ENCODE results near the gene NPAS3. TPM values are rescaled to one million over a fixed set of nuclear protein-coding genes. Genes with fewer than 3 reads are reported as not detected.

NPAS3 gene
- total and polyA plus RNA-seq, 7 donors, result 0.04 to 1.5 (median 0.39) TPM

DNA sequence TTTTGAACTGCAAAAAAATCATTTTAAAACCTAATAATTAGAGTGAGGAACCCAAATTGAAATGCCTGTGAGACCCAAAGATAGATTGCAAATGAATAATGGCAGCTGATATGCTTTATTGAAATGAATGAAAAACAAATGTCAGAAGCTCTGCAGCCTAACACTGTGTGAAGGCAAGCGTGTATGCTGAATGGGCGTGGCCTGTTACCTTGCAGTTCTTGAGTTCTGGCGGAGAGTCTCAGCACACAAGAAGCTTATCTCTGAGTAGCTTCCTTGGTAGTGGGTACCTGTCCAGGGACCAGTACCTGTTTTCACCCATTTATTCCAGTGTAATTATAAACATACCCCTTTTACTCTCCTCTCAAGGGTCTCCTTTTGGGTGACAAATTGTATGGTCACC is 341.2 kb downstream of the NPAS3 start:
- no peak for DNase-seq
- ATAC-seq, result no peak
- TF ChIP-seq, protein P1, sequence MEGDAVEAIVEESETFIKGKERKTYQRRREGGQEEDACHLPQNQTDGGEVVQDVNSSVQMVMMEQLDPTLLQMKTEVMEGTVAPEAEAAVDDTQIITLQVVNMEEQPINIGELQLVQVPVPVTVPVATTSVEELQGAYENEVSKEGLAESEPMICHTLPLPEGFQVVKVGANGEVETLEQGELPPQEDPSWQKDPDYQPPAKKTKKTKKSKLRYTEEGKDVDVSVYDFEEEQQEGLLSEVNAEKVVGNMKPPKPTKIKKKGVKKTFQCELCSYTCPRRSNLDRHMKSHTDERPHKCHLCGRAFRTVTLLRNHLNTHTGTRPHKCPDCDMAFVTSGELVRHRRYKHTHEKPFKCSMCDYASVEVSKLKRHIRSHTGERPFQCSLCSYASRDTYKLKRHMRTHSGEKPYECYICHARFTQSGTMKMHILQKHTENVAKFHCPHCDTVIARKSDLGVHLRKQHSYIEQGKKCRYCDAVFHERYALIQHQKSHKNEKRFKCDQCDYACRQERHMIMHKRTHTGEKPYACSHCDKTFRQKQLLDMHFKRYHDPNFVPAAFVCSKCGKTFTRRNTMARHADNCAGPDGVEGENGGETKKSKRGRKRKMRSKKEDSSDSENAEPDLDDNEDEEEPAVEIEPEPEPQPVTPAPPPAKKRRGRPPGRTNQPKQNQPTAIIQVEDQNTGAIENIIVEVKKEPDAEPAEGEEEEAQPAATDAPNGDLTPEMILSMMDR (IDR thresholded peaks at IDR 0.05), result no peak
- Histone ChIP-seq H3K4me3 (no peak overlapping the region), H3K27me3 (ENCODE audit: insufficient read depth in 3 of 3, low read length in 2 of 3) (no peaks in the 10 kb centered on the region), H3K36me3 (ENCODE audit: insufficient read depth in 1 of 2, low read depth in 1 of 2) (no peaks in the 10 kb centered on the region), H3K27ac (no peak overlapping the region), H3K4me1 (peaks cover 3% of the 10 kb centered on the region), H3K9me3 (no peaks in the 10 kb centered on the region)
- 96 to 100% (median 98%) methylated on average over 3 of the region's 3 CpGs for WGBS, 3 donors
- intact Hi-C loops (cut with DNase I), result no loop called here

DNA sequence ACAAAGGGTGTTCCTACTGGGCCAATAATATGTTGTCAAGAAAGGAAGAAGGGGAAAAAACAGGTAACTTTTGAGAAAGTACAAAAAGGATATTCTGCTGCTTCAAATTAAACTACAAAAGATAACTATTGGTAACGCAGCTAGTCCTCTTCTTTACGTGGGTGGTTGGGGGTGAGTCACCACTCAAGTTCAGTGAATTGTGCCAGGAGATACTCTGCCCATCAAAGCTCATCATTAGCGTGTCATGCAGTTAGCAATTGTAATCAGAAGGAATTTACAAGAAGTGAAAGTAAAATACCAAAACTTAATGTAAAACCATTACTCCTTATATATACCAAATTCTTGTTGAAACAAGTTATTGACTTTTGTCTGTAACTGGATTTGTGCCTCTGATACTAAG is 342.0 kb downstream of the NPAS3 start:
- Histone ChIP-seq H3K4me3 (no peak overlapping the region), H3K36me3 (ENCODE audit: insufficient read depth in 1 of 2, low read depth in 1 of 2) (no peaks in the 10 kb centered on the region), H3K4me1 (peaks cover 3% of the 10 kb centered on the region), H3K9me3 (no peaks in the 10 kb centered on the region), H3K27ac (no peak overlapping the region), H3K27me3 (ENCODE audit: insufficient read depth in 3 of 3, low read length in 2 of 3) (no peaks in the 10 kb centered on the region)
- 54 to 73% (median 56%) methylated on average over 3 of the region's 3 CpGs for WGBS, 3 donors
- intact Hi-C loops (cut with DNase I), result no loop called here
- TF ChIP-seq, protein P1 (IDR thresholded peaks at IDR 0.05), result no peak
- DNase-seq (no peak), ATAC-seq (no peak)

DNA sequence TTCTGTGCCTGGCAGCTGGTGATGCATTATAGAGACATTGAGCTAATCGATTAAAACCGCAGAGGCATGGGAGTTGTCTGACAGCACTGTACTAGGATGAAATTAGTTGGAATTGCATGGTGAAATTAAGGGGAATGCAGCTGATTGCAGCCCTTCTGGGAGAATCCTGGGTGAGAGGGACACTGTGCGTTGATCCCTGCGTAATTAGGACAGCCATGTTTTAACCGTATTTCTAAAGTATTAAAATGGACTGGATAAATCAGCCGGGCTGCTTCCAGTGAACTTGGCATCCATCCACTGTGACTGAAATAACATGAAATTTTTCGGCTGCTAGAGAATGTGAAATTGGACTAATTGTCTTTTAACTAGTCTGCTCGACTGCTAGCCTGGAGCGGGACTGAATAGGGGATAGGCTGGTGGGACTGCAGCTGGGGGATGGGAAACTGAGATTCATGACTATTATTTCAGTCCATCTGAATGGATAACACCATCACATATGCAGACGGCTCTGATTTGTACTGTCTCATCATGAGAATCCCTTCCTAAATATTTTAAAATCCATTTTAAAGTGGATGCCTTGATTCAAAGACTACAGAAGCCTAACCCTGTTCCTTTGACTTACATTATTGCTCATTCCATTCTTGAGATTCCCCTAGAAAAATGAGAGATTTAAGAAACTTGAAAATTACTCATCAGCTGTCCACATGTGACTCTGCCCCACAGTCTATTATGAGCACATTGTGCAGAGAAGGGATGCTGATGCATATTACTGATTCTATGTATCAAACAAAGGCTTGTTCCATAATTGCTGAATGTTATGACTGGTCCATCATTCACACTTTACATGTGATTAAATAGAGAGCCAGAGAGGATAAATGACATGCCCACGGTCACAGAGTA is 343.9 kb downstream of the NPAS3 start:
- 29 to 37% (median 31%) methylated on average over 11 of the region's 11 CpGs for WGBS, 3 donors

DNA sequence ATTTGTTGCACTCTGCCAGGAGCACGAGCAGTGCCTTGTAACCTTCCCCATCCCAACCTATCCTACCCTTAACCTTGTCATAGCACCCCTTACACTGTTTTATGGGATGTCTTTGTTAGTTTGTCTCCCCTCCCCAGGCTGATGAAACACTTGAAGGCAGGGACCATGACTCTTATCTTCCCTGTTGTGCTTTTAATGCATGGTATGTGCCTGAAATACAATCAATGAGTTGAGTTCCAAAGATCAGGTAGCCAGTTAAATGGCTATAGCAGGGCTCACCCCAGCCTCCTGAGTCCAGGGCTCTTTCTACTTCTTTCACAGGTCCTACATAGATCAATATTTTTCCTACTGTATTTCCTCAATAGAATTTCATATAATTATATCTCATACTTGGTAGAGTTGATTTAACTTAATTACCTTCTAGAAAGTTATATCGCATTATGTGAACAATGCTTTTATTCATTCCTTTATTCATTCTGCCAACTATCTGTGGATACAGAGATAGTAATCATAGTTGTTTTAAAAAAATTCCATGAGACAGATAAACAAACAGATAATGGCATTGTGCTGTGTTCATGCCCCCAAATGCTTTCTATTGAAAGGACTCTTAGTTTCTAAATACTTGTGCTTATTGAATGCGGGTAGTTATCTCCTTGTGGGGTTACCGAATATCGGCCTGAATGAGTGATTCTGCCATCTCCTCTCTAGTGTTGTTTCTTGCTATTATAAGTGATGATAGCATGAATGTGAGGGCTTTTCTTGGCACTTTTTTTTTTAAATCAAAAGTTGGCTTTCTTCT is 347.4 kb downstream of the NPAS3 start:
- Histone ChIP-seq H3K27ac (no peak overlapping the region), H3K9me3 (no peaks in the 10 kb centered on the region), H3K4me1 (peaks cover 3% of the 10 kb centered on the region), H3K4me3 (no peak overlapping the region), H3K27me3 (ENCODE audit: insufficient read depth in 3 of 3, low read length in 2 of 3) (no peaks in the 10 kb centered on the region), H3K36me3 (ENCODE audit: insufficient read depth in 1 of 2, low read depth in 1 of 2) (no peaks in the 10 kb centered on the region)
- intact Hi-C loops (cut with DNase I), result no loop called here
- no peak for ATAC-seq
- WGBS, 3 donors, result 96 to 98% (median 97%) methylated on average over 5 of the region's 5 CpGs
- no peak for DNase-seq
- TF ChIP-seq, protein P1 (IDR thresholded peaks at IDR 0.05), result no peak

More for the DNA sequence above, 343.9 kb downstream of the NPAS3 start:
- DNase-seq, result no peak
- Histone ChIP-seq H3K4me1 (peaks cover 3% of the 10 kb centered on the region), H3K9me3 (no peaks in the 10 kb centered on the region), H3K36me3 (ENCODE audit: insufficient read depth in 1 of 2, low read depth in 1 of 2) (no peaks in the 10 kb centered on the region), H3K27me3 (ENCODE audit: insufficient read depth in 3 of 3, low read length in 2 of 3) (no peaks in the 10 kb centered on the region), H3K4me3 (no peak overlapping the region), H3K27ac (no peak overlapping the region)
- intact Hi-C loops (cut with DNase I), result no loop called here
- TF ChIP-seq, protein P1 (IDR thresholded peaks at IDR 0.05), result no peak
- no peak for ATAC-seq

Measured in psoas muscle (tissue), 8 donors.